ENCODE measurements around the gene ACTN1.
"Not testable (repeated sequence)": the region's sequence is repeated elsewhere in the genome, so short reads cannot be mapped to it uniquely, and the experiment has no call there.

The ACTN1 gene

GRCh38 chr14:68853749-68854148, 125.4 kb downstream of the ACTN1 start:
- DNase-seq = no peak

GRCh38 chr14:68852493-68852892, 126.6 kb downstream of the ACTN1 start:
- not testable (repeated sequence) for DNase-seq

- no peak for DNase-seq
Measured at GRCh38 chr14:68851078-68851477, 128.0 kb downstream of the ACTN1 start.

GRCh38 chr14:68849416-68849815, 129.7 kb downstream of the ACTN1 start:
- DNase-seq = no peak

- no peak for DNase-seq
Measured at GRCh38 chr14:68848253-68848652, 130.8 kb downstream of the ACTN1 start.

- DNase-seq = not testable (repeated sequence)
Measured at GRCh38 chr14:68847640-68848039, 131.5 kb downstream of the ACTN1 start.

- no peak for DNase-seq
Measured at GRCh38 chr14:68846466-68846865, 132.6 kb downstream of the ACTN1 start.

- no peak for DNase-seq
Measured at GRCh38 chr14:68844210-68844545, 134.9 kb downstream of the ACTN1 start.

- peak; percentile 83 for DNase-seq
Measured at GRCh38 chr14:68843471-68844209, 135.5 kb downstream of the ACTN1 start.

GRCh38 chr14:68842298-68842697, 136.8 kb downstream of the ACTN1 start:
- DNase-seq = no peak

GRCh38 chr14:68841016-68841809, 137.9 kb downstream of the ACTN1 start:
- no peak for DNase-seq

- DNase-seq = no peak
Measured at GRCh38 chr14:68840454-68840853, 138.6 kb downstream of the ACTN1 start.

- DNase-seq = no peak
Measured at GRCh38 chr14:68836082-68836481, 143.0 kb downstream of the ACTN1 start.

- peak; percentile 21 for DNase-seq
Measured at GRCh38 chr14:68834816-68835215, 144.3 kb downstream of the ACTN1 start.

- DNase-seq = no peak
Measured at GRCh38 chr14:68828698-68829097, 150.4 kb downstream of the ACTN1 start.

- DNase-seq = no peak
Measured at GRCh38 chr14:68825729-68826128, 153.4 kb downstream of the ACTN1 start.

- peak; percentile 70 for DNase-seq
Measured at GRCh38 chr14:68824517-68825347, 154.4 kb downstream of the ACTN1 start.

GRCh38 chr14:68824207-68824516, 154.9 kb downstream of the ACTN1 start:
- no peak for DNase-seq

All from suppressor macrophage treated with lipopolysaccharide for 4 hours (primary cell).